SK-N-MC (cell line): ENCODE measurements around the gene NEGR1.

Experiments
- DNase-seq: peaks from one replicate; pipeline ENCODE4 v3.0.0-alpha.2; 2011; ENCODE audit warnings: low read depth, low spot score
- H3K27ac ChIP-seq: fragments of 200-600 bp; sonication (generic); 2 replicates; pipeline ENCODE4 v1.5.1; 2016; ENCODE audit warnings: mixed run types
- H3K36me3 ChIP-seq: fragments of 200-600 bp; sonication (generic); 2 replicates; pipeline ENCODE4 v1.6.1; 2017; ENCODE audit warnings: antibody characterized with exemption, low read length, mixed read lengths; ENCODE audit not compliant: insufficient read depth
- H3K4me3 ChIP-seq: fragments of 200-600 bp; sonication (generic); 2 replicates; pipeline ENCODE4 v1.5.1; 2016
- H3K9ac ChIP-seq: fragments of 200-600 bp; sonication (generic); 2 replicates; pipeline ENCODE4 v1.8.0; 2017; ENCODE audit warnings: mixed run types, mixed read lengths; ENCODE audit not compliant: insufficient read length
- H3K9me3 ChIP-seq: fragments of 200-600 bp; sonication (generic); 2 replicates; pipeline ENCODE4 v1.6.1; 2017; ENCODE audit warnings: low read depth, mild to moderate bottlenecking, antibody characterized with exemption, low read length, moderate library complexity, mixed read lengths
- EZH2 ChIP-seq: fragments of 200-600 bp; sonication (generic); IDR thresholded peaks from one replicate; pipeline ENCODE4 v1.6.1; 2017; ENCODE audit warnings: antibody characterized with exemption
- FOXP2 ChIP-seq: optimal IDR thresholded peaks from 2 replicates; pipeline ENCODE3; 2011; ENCODE audit warnings: mild to moderate bottlenecking, moderate library complexity; ENCODE audit not compliant: insufficient read depth; ENCODE audit errors: extremely low read length, control extremely low read depth
- POLR2AphosphoS5 ChIP-seq: IDR thresholded peaks from 2 replicates; pipeline ENCODE4 v1.6.1; 2012; ENCODE audit warnings: mild to moderate bottlenecking, low read depth, low read length, borderline replicate concordance

Gene NEGR1

GRCh38 chr1:71839876-71840275 is 442.5 kb downstream of the NEGR1 start:
- no peaks in the 10 kb centered on the region for H3K9me3 ChIP-seq
- no peak for DNase-seq

DNA sequence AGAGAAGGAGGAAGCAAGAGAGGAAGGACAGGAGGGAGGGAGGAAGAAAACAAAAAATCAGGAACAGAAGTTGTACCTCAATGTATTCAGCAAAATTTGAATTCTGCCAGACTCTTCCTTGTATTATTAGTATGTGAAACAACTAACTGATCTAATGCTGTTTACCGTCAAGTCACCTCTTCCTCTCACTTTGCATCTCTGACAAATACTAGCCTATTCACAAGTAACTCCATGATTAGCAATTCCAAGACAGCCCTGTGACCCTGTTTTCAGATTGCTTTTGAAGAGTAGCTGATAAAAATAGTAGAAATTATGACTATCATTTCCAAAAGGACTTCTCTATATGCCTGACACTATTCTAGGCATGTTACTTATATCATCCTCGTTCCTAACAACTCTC is 445.4 kb downstream of the NEGR1 start:
- TF ChIP-seq FOXP2 (no peak), POLR2AphosphoS5 (no peak), EZH2 (no peak)
- no peak for DNase-seq
- Histone ChIP-seq H3K4me3 (no peak overlapping the region), H3K36me3 (no peaks in the 10 kb centered on the region), H3K9me3 (no peaks in the 10 kb centered on the region), H3K27ac (no peak overlapping the region), H3K9ac (no peak overlapping the region)

More at GRCh38 chr1:71839876-71840275, 442.5 kb downstream of the NEGR1 start:
- Histone ChIP-seq H3K4me3 (no peak overlapping the region), H3K36me3 (no peaks in the 10 kb centered on the region), H3K9ac (no peak overlapping the region), H3K27ac (no peak overlapping the region)
- TF ChIP-seq POLR2AphosphoS5: no peak
- TF ChIP-seq EZH2: no peak

DNA sequence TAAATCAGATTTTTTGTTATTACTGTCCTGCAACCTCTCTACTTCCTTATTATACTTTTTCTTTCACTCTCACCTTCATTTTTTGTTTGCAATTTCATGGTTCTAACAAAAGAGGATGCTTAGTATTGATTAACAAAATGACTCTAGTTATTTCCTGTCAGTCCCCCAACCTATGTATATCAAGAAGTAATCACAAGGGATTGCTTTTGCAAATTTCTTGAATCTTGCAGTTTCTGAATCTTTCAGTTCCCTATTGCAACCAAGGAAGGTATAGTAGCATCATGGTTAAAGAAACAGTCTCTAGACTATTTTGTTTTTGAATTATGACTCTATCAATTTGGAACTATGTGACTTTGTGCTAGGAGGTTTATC is 446.9 kb downstream of the NEGR1 start:
- Histone ChIP-seq H3K27ac (no peak overlapping the region), H3K36me3 (no peaks in the 10 kb centered on the region), H3K9ac (no peak overlapping the region), H3K4me3 (no peak overlapping the region), H3K9me3 (no peaks in the 10 kb centered on the region)
- DNase-seq: no peak
- TF ChIP-seq POLR2AphosphoS5: no peak
- no peak for TF ChIP-seq EZH2

GRCh38 chr1:71834601-71835441 is 447.5 kb downstream of the NEGR1 start:
- TF ChIP-seq FOXP2 (no peak), EZH2 (no peak), POLR2AphosphoS5 (no peak)
- DNase-seq: no peak
- H3K27ac ChIP-seq: no peak overlapping the region
- H3K36me3 ChIP-seq: no peaks in the 10 kb centered on the region
- H3K9me3 ChIP-seq: no peaks in the 10 kb centered on the region
- no peak overlapping the region for H3K9ac ChIP-seq
- H3K4me3 ChIP-seq: no peak overlapping the region

GRCh38 chr1:71831646-71832045 is 450.7 kb downstream of the NEGR1 start:
- no peaks in the 10 kb centered on the region for H3K9me3 ChIP-seq
- H3K4me3 ChIP-seq: no peak overlapping the region
- no peak for TF ChIP-seq FOXP2
- TF ChIP-seq EZH2: no peak
- no peak for TF ChIP-seq POLR2AphosphoS5
- no peaks in the 10 kb centered on the region for H3K36me3 ChIP-seq
- no peak overlapping the region for H3K9ac ChIP-seq
- DNase-seq: no peak
- no peak overlapping the region for H3K27ac ChIP-seq

GRCh38 chr1:71829346-71829745 is 453.0 kb downstream of the NEGR1 start:
- TF ChIP-seq POLR2AphosphoS5: no peak
- no peak for TF ChIP-seq EZH2
- TF ChIP-seq FOXP2: no peak
- H3K27ac ChIP-seq: no peak overlapping the region
- H3K4me3 ChIP-seq: no peak overlapping the region

DNA sequence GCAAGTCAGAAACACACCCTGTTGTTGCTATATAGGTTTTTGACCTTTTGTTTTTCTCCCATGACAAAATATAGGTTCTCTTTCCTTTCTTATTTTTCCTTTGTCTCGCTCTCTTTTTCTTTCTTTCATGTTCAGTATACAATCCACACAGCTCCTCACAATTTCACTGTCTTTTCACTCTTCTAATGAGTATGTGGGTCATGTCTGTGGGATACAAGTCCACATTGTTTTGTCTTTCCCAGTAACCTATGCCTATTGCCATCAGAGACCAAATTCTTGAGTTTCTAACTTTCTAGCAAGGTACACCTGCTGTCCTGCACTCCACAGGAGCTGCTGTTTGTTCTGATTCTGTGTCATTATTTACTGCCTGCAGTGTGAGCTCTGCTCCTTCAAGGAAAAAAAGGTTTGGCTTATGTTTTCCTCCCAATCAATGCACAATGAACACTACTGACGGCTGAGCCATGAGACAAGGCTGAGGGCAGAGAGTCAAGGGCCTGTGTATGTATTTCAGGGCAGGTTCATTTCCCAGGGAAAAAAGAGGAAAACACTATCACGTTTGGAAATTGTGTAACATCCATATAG is 453.8 kb downstream of the NEGR1 start:
- DNase-seq: no peak
- H3K36me3 ChIP-seq: no peaks in the 10 kb centered on the region
- no peak for TF ChIP-seq FOXP2
- 0 out of 2 replicates have a peak, but pooled peaks cover 4% of the 10 kb centered on the region for H3K9me3 ChIP-seq
- no peak overlapping the region for H3K9ac ChIP-seq
- no peak overlapping the region for H3K27ac ChIP-seq
- H3K4me3 ChIP-seq: no peak overlapping the region

More at GRCh38 chr1:71829346-71829745, 453.0 kb downstream of the NEGR1 start:
- no peaks in the 10 kb centered on the region for H3K36me3 ChIP-seq
- H3K9ac ChIP-seq: no peak overlapping the region
- no peak for DNase-seq
- H3K9me3 ChIP-seq: 0 out of 2 replicates have a peak, but pooled peaks cover 4% of the 10 kb centered on the region

DNA sequence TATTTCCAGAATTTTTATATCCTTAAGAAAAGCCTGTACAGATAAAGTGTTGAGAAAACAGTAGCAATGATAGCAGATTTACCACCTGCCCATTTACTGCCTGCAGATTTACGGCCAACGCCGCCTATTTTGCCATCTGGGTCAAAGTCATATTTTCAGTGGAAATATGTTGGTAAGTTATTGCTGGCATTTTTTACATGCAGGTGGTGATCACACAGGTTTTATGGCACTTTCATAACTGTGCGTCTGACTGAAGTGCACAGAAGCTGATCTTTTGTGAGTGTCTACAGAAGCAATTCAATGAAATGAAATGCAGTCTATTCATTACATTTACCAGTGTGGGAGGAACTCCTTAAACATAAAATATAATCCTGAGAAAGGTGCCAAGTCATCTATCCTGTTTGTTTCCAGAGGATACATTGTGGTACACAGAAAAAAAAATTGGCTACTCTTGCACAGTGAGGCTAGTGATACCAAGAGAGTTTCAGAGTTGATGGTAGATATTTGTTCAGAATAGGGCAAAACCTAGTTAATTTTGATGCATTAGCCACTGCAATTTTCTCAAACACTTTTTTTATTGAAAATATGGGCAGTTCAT is 458.5 kb downstream of the NEGR1 start:
- TF ChIP-seq FOXP2 (no peak), EZH2 (no peak), POLR2AphosphoS5 (no peak)
- no peak for DNase-seq
- H3K9me3 ChIP-seq: 0 out of 2 replicates have a peak, but pooled peaks cover 4% of the 10 kb centered on the region
- H3K27ac ChIP-seq: no peak overlapping the region
- no peaks in the 10 kb centered on the region for H3K36me3 ChIP-seq
- H3K9ac ChIP-seq: no peak overlapping the region
- H3K4me3 ChIP-seq: no peak overlapping the region

DNA sequence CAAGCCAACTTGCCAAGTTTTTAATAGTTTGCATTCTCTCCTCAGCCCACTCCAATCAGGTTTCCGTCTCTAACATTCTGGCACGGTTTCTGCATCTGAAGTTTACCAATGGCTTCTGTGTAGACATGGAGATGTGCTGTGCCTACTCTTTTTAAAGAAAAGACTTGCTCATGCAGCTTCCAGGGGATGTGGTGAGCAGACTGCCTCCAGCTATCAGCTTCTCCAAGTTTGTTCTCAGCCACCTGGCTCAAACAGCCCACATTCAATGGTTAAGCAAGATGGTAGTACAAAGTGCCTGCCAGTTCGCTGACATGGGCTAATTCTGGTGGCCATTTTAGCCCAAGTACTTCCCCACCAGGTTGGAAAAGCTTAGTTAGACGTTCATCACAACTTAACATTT is 465.3 kb downstream of the NEGR1 start:
- Histone ChIP-seq H3K9ac (no peak overlapping the region), H3K4me3 (no peak overlapping the region), H3K9me3 (no peaks in the 10 kb centered on the region), H3K36me3 (no peaks in the 10 kb centered on the region), H3K27ac (no peak overlapping the region)
- no peak for DNase-seq
- TF ChIP-seq POLR2AphosphoS5 (no peak), FOXP2 (no peak), EZH2 (no peak)
